ENCODE results near the gene TFF3. TPM values are rescaled to one million over a fixed set of nuclear protein-coding genes. Genes with fewer than 3 reads are reported as not detected.

Gene TFF3
- polyA plus RNA-seq, 3 donors = 2.9 to 6.7 (median 4.0) TPM

DNA sequence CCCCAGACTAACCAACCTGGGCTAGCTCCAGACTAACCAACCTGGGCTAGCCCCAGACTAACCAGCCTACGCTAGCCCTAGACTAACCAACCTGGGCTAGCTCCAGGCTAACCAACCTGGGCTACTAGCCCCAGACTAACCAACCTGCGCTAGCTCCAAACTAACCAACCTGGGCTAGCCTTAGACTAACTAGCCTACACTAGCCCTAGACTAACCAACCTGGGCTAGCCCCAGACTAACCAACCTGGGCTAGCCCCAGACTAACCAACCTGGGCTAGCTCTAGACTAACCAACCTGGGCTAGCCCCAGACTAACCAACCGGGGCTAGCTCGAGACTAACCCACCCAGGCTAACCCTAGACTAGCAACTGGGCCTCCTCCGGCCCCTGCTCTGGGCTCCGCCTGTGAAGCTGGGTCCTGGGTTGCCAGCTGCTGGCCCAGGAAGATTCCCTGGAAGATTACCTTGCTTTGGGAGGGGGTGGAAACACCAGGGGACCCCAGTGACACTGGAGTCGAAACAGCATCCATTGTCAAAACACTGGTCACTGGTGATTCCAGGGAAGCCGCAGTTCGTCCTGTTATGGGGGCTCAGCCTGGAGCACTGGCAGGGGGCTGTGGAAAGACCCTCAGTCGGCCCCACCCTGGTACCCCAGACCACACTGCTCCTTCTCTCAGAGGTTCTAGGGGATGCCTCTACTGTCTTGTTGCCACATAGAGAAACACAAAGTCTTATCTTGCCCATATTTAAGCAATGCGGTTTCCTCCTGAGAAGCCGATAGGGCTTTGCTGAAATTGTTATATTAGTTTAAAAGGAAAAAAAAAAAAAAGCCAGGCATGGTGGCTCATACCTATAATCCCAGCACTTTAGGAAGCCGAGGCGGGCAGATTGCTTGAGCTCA, 34.5 kb upstream of the TFF3 start:
- DNase-seq = no peak

DNA sequence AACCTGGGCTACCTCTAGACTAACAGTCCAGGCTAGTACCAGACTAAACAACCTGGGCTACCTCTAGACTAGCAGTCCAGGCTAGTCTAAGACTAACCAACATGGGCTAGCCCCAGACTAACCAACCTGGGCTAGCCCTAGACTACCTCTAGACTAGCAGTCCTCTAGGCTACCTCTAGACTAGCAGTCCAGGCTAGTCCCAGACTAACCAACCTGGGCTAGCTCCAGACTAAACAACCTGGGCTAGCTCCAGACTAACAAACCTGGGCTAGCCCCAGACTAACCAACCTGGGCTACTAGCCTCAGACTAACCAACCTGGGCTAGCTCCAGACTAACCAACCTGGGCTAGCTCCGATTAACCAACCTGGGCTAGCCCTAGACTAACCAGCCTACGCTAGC, 33.6 kb upstream of the TFF3 start:
- DNase-seq = no peak

DNA sequence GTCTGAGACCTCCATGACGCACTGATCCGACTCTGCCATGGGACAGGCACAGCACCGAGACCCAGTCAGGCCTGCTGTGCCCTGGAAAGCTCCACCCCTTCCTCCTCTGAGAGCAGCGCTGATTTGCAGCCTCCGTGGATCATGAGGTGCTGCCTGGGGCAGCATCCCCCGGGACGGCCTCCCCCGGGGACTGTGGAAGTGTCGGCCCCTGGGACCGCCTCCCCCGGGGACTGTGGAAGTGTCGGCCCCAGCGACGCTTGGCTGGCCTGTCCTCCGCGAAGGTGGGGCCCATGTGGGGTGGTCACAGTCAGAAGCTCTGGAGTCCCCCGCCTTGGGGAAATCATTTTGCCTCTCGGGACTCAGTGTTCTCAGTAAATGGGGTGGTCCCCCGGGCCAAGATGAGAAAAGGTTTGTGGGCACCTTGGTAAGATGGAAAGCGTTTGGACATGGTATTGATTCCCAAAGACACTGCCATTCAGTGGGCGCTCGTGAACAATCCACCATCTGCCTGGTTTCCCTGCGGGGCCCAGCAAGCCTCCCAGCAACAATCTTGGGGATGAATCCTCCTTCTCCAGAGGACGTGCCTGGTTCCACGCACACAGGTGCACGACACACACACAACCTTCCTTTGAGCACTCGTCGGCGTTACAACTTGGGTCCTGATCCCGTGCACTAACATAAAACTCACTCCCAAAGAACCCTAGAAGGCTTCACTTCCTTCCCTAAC, 32.6 kb upstream of the TFF3 start:
- no peak for DNase-seq

- DNase-seq = no peak
Observed at GRCh38 chr21:42346866-42347600, 31.8 kb upstream of the TFF3 start.

- DNase-seq = no peak
Observed at GRCh38 chr21:42346441-42346840, 31.2 kb upstream of the TFF3 start.

DNA sequence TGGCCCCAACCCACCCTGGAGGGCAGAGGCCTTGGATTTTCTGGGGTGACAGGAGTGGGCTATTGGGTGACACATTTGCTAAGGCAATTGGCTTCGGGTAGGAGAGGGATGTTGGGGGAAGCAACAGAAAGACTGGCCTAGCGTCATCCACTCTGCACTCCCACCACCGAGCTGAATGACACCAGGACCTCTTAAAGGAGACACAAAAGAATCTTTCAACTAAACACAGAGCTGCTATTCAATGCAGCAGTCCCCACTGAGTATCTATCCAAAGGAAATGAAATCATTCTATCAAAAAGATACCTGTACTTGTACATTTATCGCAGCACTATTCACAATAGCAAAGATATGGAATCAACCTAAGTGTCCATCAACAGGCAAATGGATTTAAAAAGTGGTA, 29.4 kb upstream of the TFF3 start:
- DNase-seq = no peak

- DNase-seq = no peak
Observed at GRCh38 chr21:42343963-42344510, 28.8 kb upstream of the TFF3 start.

DNA sequence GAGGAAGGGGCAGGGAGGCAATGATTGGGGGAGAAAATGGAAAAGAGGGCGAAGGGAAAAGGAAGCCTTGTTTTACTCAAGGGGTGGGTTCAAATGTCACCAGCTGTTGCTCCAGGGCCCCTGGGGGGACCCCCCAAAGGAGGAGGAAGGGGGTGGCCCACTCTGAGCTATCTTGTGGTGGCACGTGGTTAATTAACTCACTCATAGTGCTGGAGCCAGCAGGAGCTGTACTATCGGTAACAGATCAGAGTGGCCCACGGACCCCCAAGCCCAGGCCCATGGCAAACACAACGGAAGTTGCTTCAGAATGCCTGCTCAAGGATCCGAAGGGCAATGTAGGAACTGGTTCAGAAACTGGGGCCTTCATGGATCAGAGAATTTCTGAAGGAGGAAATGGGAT, 28.3 kb upstream of the TFF3 start:
- no peak for DNase-seq

GRCh38 chr21:42343101-42343500, 27.9 kb upstream of the TFF3 start:
- no peak for DNase-seq

- no peak for DNase-seq
Observed at GRCh38 chr21:42341776-42342542, 26.8 kb upstream of the TFF3 start.

DNA sequence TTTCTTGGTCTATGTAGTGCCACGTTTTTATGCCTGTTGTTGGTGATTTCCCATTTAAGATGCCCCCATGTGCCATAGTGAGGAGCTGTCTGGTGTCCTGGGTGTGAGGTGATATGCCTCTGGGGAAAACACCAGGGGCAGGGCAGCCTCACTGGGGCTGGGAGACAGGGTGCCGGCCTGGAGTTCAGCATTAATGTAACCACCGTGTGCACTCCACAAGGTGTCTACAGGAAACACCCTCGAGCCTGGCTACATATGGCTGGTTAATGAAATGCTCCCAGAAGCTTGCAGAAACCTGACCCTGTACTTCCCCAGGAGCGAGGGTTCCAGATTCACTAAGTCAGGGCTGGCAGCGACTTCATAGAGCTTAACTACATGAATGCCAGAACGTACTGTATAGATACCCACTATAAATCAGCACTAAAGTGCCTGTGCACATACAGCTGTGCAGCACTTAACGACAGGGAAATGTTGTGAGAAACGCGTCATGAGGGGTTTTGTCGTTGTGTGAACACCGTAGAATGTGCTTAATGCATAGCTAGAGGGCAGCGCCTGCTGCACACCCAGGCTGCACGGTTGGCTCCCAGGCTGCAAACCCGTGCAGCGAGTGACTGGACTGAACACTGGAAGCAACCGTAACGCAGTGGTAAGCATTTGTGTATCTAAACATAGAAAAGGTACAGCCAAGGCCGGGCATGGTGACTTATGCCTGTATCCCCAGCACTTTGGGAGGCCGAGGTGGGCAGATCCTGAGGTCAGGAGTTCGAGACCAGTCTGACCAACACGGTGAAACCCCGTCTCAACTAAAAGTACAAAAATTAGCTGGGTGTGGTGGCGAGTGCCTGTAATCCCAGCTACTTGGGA, 25.2 kb upstream of the TFF3 start:
- no peak for DNase-seq

GRCh38 chr21:42338729-42339715, 23.8 kb upstream of the TFF3 start:
- DNase-seq = no peak

DNA sequence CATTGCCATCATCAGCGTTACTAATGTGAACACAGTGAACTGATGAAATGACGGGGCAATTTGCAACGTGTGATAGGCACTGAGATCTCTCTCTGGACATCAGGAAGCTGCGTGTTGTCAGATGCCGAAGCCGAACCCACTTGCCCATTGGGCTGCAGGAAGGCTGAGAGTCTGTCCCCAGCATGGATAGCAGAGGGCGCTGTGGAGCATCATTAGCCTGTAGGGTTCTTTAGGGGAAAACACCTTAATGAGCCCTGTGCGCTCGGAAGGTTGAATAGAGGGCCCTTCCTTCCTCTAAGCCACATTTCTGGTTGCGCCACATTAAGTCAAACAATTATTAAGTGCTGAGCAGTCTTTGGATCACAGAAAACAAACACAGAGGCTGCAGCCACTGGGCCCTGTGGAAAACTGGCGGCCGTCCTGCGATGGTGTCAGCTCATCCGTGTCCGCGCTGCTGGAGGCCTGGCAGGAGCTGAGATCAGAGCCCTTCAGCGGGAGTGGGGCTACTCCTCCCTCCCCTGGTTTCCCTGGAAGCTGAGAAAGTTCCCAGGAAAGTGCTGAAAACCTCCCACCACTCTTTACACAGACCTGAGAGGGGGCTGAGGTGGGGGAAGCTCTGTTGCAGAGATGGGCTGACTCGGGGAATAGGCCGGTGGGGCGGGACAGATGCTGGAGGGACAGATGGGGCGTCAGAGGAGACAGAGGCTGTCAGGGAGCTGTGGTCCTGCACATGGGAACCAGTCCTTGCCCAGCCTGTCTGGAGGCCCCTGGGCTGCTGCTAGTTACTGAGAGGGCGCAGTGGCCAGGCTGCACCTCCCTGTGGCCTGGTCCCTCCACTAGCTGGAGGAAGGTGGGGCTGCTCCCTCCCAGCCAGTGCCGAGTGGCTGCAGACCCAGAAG, 22.9 kb upstream of the TFF3 start:
- DNase-seq = peak; percentile 88

DNA sequence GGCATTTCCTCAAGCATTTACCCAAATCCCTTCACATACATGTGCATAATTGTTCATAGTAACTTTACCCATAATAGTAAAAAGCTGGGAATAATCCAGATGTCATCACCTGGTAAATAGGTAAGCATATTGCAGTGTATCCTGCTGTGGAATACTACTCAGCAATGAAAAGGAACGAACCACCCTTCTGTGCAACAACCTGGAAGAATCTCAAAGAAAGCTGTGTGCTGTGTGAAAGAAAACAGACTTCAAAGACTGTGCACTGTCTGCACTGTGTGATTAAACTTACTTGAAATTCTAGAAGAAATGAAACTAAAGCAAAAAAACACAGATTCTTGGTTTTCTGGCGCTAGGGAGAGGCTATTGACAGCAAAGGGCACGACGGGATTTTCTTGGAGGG, 22.1 kb upstream of the TFF3 start:
- no peak for DNase-seq

- no peak for DNase-seq
Observed at GRCh38 chr21:42336054-42336453, 20.8 kb upstream of the TFF3 start.

DNA sequence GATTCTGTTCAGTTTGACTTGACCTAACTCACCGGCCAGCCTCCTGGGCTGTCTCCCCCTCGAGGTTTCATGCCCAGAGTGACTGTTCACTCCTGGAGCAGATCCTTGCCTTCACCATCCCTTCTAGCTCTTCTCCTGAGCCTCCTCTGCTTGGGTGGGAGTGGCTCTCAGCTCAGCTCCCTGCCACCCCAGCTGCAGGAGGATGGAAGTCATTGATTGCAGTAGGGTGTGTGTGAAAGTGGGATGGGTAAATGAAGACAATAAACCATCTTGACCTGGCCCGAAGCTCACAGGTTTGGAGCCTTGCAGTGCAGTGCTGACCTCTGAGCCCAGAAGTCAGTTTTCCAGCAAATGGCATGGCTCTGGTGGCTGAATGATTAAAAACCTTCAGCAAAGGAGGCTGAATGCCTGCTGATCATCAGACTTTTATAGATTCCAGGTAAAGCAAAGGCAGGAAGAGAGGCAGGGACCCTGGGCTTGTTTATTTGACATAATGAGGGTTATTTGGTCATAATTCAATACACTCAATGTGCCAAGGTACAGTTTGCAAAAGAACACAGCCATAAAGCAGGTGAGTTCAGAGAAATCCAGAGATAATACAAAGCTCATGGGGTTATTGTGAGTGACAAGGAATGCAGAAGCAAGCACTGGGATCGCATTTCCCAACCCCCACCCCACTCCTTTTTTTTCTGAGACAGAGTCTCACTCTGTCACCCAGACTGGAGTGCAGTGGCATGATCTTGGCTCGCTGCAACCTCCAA, 17.5 kb upstream of the TFF3 start:
- DNase-seq = no peak

GRCh38 chr21:42331660-42332059, 16.5 kb upstream of the TFF3 start:
- no peak for DNase-seq

Measured in renal pelvis (tissue), 4 donors.